ENCODE data around the gene TBX4.
A peak's percentile ranks its signal among the peaks of the same experiment; 100 is the strongest.

TBX4 gene

DNA sequence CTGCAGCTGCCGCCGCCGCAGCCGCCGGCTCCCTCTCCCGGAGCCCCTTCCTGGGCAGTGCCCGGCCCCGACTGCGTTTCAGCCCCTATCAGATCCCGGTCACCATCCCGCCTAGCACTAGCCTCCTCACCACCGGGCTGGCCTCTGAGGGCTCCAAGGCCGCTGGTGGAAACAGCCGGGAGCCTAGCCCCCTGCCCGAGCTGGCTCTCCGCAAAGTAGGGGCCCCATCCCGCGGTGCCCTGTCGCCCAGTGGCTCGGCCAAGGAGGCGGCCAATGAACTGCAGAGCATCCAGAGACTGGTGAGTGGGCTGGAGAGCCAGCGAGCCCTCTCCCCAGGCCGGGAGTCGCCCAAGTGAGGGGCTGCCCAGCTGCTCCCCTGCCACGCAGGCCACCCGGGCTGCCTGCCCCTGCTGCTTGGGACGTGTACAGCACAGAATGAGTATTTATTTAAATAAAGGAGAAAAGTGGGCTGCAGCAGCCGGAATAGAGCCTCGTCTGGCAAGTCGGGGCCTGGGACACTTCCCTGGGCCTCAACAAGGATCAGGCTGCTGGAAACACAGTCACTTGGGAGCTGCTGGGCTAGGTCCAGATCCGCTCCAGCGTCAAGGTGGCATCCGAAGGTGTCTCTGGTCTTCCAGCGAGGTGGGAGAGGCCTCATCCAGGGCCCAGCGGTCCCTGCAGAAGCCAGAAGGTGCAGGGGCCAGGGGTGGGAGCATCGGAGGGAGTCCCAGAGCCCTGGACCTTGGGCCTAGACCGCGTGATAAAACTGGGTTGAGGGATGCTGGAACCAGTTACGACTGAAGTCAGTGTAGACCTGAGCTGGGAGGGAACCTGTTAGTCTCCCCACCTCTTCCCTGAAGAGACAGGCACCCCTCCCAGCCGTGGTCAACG, 43.8 kb upstream of the TBX4 start:
- Histone ChIP-seq H3K4me3 (ENCODE audit: low read length in 2 of 2) (peak overlapping the region in 1 of 2 donors; percentile 74), H3K27ac (ENCODE audit: low read length) (no peak overlapping the region), H3K27me3 (ENCODE audit: control insufficient read depth in 1 of 2, insufficient read depth in 2 of 2, low read length in 2 of 2) (peaks cover 56 to 84% of the 10 kb centered on the region in 2 donors), H3K36me3 (ENCODE audit: control insufficient read depth in 2 of 2, insufficient read depth in 2 of 2, low read length in 2 of 2) (no peaks in the 10 kb centered on the region), H3K9me3 (ENCODE audit: control insufficient read depth in 2 of 2, low read length in 2 of 2) (no peaks in the 10 kb centered on the region), H3K9ac (ENCODE audit: low read length in 2 of 2) (no peak overlapping the region), H3K4me1 (ENCODE audit: control insufficient read depth, insufficient read depth, low read length) (peaks cover 55% of the 10 kb centered on the region)

DNA sequence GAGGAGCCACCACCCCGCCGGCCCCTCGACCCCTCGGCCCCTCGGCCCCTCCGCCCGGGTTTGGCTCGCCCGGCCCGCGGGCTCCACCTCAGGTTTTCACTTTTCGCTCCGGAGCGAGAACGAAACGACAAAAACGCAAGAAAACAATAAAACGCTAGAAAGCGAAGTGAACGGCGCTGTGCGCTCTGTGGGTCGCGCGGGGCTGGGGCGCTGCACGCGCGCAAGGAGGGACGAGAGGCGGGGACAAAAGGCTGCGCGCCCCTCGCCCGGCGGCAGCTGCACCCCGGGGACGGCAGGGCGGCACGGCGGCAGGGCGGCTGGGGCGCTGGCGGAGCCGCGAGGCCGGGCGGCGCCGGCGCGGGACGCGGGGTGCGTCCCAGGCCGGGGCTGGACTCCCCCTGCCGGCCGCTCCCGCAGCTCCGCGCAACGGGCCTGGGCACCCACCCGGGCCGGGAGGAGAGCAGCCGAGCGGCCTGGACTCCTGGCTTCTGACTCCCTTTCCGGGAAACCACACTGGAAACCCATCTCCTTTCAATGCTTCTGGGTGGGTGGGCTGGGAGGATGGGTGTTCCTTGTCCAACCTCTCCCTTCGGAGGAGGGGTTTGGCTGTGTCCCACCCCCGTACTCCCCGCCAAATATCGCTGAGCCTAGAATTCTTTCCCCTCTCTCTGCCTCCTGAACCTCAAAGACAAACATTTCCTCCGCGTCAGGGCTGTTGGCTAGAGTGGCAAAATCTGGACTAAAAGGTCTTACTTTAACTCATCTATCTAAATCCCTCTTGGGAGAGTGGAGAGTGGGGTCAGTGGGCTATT, 42.7 kb upstream of the TBX4 start:
- H3K9ac ChIP-seq (ENCODE audit: low read length in 2 of 2) = no peak overlapping the region
- H3K9me3 ChIP-seq (ENCODE audit: control insufficient read depth in 2 of 2, low read length in 2 of 2) = no peaks in the 10 kb centered on the region
- peaks cover 45 to 76% of the 10 kb centered on the region in 2 donors for H3K27me3 ChIP-seq (ENCODE audit: control insufficient read depth in 1 of 2, insufficient read depth in 2 of 2, low read length in 2 of 2)
- H3K4me3 ChIP-seq (ENCODE audit: low read length in 2 of 2) = peak overlapping the region; percentile 40 to 74
- H3K27ac ChIP-seq (ENCODE audit: low read length) = no peak overlapping the region
- H3K4me1 ChIP-seq (ENCODE audit: control insufficient read depth, insufficient read depth, low read length) = peaks cover 47% of the 10 kb centered on the region
- no peaks in the 10 kb centered on the region for H3K36me3 ChIP-seq (ENCODE audit: control insufficient read depth in 2 of 2, insufficient read depth in 2 of 2, low read length in 2 of 2)

DNA sequence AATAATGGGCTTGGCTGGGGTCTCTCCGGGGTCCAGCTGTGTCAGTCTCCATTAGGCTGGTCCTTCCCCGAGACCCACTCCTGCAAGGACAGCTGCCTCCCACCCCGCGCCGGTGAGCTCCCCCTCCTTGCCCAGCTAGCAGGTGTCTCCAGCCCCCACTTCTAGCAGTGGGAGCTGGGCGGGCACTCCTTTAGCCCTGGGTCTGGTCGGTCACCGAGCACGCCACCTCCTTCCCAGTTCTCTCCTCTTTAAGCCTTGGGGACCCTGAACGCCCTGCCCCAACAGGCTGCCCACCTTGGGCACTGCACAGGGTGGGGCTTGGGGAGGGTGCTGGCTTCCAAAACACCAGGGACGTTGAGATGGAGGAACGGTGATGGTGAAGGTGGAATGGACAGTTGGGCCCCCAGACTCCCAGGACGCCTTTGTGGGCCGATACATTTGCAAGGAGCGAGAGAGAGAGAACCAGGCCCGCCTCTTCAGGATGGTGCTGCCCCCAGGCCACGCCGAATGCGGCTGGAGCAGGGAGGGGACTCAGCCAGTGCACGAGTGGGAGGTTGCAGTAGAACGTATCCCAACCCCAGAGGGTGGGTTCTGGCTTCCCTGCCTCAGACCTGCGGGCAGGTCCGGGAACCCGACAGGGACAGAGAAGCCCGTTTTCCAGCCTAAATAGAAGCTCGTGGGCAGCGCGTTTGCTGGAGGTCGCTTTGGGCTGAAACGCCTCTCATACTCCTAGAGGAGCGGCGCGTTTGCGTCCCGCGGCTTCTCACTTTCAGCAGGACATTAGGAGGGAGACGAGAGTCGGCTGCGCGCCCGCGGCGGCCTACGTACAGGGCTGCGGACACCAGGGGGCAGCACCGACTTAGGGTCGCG, 41.8 kb upstream of the TBX4 start:
- Histone ChIP-seq H3K9me3 (ENCODE audit: control insufficient read depth in 2 of 2, low read length in 2 of 2) (no peaks in the 10 kb centered on the region), H3K4me1 (ENCODE audit: control insufficient read depth, insufficient read depth, low read length) (peaks cover 38% of the 10 kb centered on the region), H3K36me3 (ENCODE audit: control insufficient read depth in 2 of 2, insufficient read depth in 2 of 2, low read length in 2 of 2) (no peaks in the 10 kb centered on the region), H3K27ac (ENCODE audit: low read length) (no peak overlapping the region), H3K4me3 (ENCODE audit: low read length in 2 of 2) (peak overlapping the region in 1 of 2 donors; percentile 74), H3K9ac (ENCODE audit: low read length in 2 of 2) (no peak overlapping the region), H3K27me3 (ENCODE audit: control insufficient read depth in 1 of 2, insufficient read depth in 2 of 2, low read length in 2 of 2) (peaks cover 40 to 67% of the 10 kb centered on the region in 2 donors)

DNA sequence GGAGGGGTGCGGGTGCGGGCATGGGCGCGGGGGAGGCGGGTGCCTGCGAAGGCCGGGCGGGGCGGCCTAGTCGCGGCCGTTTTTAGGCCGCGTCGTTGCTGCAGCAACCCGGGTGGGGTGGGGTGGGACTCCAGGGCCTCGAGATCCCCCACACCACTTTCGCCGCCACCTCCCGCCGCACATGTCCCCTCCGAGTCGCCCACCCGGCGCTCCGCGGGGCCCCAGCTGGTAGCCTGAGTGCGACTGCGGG, 41.3 kb upstream of the TBX4 start:
- H3K36me3 ChIP-seq (ENCODE audit: control insufficient read depth in 2 of 2, insufficient read depth in 2 of 2, low read length in 2 of 2) = no peaks in the 10 kb centered on the region
- no peak overlapping the region for H3K27ac ChIP-seq (ENCODE audit: low read length)
- H3K9me3 ChIP-seq (ENCODE audit: control insufficient read depth in 2 of 2, low read length in 2 of 2) = no peaks in the 10 kb centered on the region
- peaks cover 37% of the 10 kb centered on the region for H3K4me1 ChIP-seq (ENCODE audit: control insufficient read depth, insufficient read depth, low read length)
- H3K27me3 ChIP-seq (ENCODE audit: control insufficient read depth in 1 of 2, insufficient read depth in 2 of 2, low read length in 2 of 2) = peaks cover 37 to 61% of the 10 kb centered on the region in 2 donors
- no peak overlapping the region for H3K9ac ChIP-seq (ENCODE audit: low read length in 2 of 2)
- H3K4me3 ChIP-seq (ENCODE audit: low read length in 2 of 2) = peak overlapping the region in 1 of 2 donors; percentile 76

DNA sequence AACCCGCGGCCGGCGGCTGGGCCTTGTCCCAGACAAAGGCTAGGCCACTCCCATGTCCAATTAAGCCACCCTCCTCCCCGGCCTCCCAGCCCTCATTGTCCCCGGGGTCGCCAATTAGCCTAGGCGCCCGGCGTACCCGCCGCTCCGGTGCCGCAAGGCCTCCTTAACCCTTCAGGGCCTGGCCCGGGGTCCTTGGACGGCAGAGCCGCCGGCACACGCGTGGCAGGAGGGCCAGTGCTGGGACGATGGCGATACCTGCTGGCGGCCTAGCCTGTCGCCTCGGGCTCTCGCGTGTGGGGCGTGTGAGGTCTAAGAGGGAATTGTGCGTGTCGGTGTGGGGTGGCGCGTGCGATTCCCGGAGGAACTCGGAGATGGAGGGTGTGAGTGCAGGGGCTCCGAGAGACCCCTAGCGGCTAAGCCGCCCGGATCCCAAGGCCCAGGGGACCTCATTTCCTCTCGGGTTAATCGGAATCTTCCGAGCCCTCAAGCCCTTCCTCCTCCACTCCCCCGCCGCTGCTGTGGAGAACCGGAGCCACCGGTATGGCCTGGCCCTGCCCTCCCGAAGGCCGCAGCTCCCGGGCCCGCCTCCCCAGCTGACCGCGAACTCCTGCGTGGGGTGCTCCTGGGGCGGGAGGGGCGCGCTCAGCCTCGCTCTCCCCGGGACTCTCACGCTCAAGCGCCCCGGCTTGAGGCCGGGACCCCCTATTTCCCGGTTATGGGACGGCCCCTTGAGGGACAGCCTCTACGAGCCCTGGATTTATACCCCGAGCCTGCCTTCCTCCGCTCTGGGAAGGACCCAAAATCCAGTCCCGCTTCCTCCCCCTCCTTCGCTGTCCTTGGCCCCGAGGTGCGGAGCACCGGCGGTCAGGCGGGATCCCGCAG, 40.7 kb upstream of the TBX4 start:
- Histone ChIP-seq H3K9me3 (ENCODE audit: control insufficient read depth in 2 of 2, low read length in 2 of 2) (no peaks in the 10 kb centered on the region), H3K27me3 (ENCODE audit: control insufficient read depth in 1 of 2, insufficient read depth in 2 of 2, low read length in 2 of 2) (peaks cover 34 to 56% of the 10 kb centered on the region in 2 donors), H3K4me1 (ENCODE audit: control insufficient read depth, insufficient read depth, low read length) (peaks cover 38% of the 10 kb centered on the region), H3K9ac (ENCODE audit: low read length in 2 of 2) (peak overlapping the region; percentile 36 to 57), H3K4me3 (ENCODE audit: low read length in 2 of 2) (peak overlapping the region; percentile 41 to 76), H3K36me3 (ENCODE audit: control insufficient read depth in 2 of 2, insufficient read depth in 2 of 2, low read length in 2 of 2) (no peaks in the 10 kb centered on the region), H3K27ac (ENCODE audit: low read length) (no peak overlapping the region)

DNA sequence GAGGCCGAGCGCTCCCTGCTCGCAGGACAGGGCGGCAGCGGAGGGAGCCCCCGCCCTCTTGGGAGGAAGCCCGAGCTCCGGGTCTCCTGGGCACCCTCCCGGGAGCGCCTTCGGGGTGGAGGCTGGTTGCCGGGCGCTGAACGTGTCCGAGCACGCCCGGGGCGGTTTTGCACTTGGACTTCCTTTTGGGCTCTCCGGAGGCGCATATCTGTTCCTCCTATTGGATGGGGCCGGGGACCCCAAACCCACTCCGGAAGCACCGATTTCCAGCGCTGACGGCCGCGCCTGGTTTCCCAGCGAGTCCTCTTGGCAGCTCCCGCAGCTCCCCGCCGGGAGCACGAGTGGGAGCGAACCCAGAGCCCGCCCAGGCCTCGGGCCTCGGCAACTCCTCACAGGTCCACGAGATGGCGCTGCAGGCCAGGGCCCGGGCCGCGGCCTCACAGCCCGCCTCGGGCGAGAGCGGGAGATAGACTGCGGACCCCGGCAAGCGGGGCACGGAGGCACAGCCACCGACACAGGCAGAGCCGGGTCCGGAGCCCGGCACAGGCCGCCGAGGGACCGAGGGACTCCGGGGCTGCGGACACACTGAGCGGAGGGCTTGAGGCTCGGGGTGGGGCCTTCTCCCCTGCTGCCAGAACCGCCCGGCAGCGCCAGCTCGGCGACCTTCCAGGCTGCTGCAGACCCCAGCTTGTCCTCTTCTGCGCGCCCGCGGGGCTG, 39.9 kb upstream of the TBX4 start:
- no peak overlapping the region for H3K27ac ChIP-seq (ENCODE audit: low read length)
- H3K9ac ChIP-seq (ENCODE audit: low read length in 2 of 2) = peak overlapping the region; percentile 57 to 69
- H3K4me3 ChIP-seq (ENCODE audit: low read length in 2 of 2) = peak overlapping the region; percentile 41 to 76
- H3K4me1 ChIP-seq (ENCODE audit: control insufficient read depth, insufficient read depth, low read length) = peaks cover 46% of the 10 kb centered on the region
- H3K27me3 ChIP-seq (ENCODE audit: control insufficient read depth in 1 of 2, insufficient read depth in 2 of 2, low read length in 2 of 2) = peaks cover 29 to 57% of the 10 kb centered on the region in 2 donors
- H3K36me3 ChIP-seq (ENCODE audit: control insufficient read depth in 2 of 2, insufficient read depth in 2 of 2, low read length in 2 of 2) = no peaks in the 10 kb centered on the region
- no peaks in the 10 kb centered on the region for H3K9me3 ChIP-seq (ENCODE audit: control insufficient read depth in 2 of 2, low read length in 2 of 2)

DNA sequence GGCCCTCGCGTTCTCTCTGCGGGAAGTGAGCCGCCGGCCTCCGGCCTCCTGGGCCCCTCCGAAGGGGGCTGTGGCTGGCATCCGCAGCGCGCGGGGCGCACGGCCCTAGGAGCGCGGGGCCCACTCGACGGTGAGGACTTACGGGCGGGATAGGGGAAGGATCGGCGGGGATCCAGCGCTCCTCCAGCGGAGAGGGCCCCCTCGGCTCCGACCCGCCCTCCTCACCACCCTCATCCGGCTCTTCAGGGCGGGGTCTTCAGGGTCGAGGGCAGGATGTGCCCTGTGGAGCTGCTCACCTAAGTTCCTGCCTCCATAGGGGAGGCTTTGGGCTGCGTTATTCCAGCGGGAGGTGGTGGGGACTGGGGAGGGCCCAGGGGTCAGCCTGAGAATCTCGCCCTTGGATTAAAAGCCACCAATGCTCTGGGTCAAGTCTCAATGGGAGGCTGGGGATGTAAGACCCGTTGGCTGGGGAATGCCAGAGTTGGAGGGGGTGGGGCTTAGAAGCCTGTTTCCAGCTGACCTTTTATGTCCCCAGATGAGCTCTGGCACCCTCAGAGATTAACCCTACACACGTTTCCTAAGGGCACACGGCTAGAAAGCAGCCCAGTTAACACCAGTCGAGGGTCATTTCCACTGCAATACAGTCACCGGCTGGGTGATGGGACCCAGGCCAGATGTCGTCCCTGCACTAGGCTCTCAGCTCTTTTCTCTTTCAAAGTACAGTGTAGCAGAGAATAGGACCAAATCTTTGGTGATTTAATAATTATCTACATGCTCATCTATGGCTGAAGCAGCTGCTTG, 39.2 kb upstream of the TBX4 start:
- H3K4me1 ChIP-seq (ENCODE audit: control insufficient read depth, insufficient read depth, low read length) = peaks cover 47% of the 10 kb centered on the region
- H3K4me3 ChIP-seq (ENCODE audit: low read length in 2 of 2) = peak overlapping the region; percentile 41 to 76
- no peaks in the 10 kb centered on the region for H3K36me3 ChIP-seq (ENCODE audit: control insufficient read depth in 2 of 2, insufficient read depth in 2 of 2, low read length in 2 of 2)
- no peak overlapping the region for H3K27ac ChIP-seq (ENCODE audit: low read length)
- H3K9ac ChIP-seq (ENCODE audit: low read length in 2 of 2) = peak overlapping the region; percentile 57 to 69
- H3K27me3 ChIP-seq (ENCODE audit: control insufficient read depth in 1 of 2, insufficient read depth in 2 of 2, low read length in 2 of 2) = peaks cover 23 to 52% of the 10 kb centered on the region in 2 donors
- no peaks in the 10 kb centered on the region for H3K9me3 ChIP-seq (ENCODE audit: control insufficient read depth in 2 of 2, low read length in 2 of 2)

DNA sequence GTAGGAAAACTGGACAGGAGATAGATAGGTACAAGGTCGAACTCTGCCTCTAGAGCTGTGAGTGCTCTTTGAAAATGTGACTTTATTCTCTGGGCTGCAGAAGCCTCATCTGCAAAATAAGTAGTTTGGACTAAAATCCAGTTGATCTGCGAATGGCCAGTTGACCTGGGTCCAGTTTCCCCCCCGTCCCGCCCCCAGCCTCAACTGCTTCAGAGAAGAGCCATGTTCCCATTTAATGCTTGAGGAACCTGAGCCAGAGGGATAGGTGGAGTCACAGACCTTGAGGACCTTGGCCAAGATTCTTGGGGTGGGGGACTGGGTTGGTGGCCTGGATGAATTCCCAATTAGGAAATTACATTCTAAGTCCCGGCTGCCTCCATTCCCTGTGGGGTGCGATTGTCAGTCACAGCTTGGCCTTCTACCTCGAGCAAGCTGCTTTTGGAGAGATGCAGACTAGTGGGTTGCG, 38.5 kb upstream of the TBX4 start:
- no peak overlapping the region for H3K9ac ChIP-seq (ENCODE audit: low read length in 2 of 2)
- H3K36me3 ChIP-seq (ENCODE audit: control insufficient read depth in 2 of 2, insufficient read depth in 2 of 2, low read length in 2 of 2) = no peaks in the 10 kb centered on the region
- peaks cover 47% of the 10 kb centered on the region for H3K4me1 ChIP-seq (ENCODE audit: control insufficient read depth, insufficient read depth, low read length)
- peaks cover 17 to 46% of the 10 kb centered on the region in 2 donors for H3K27me3 ChIP-seq (ENCODE audit: control insufficient read depth in 1 of 2, insufficient read depth in 2 of 2, low read length in 2 of 2)
- peak overlapping the region in 1 of 2 donors; percentile 76 for H3K4me3 ChIP-seq (ENCODE audit: low read length in 2 of 2)
- no peaks in the 10 kb centered on the region for H3K9me3 ChIP-seq (ENCODE audit: control insufficient read depth in 2 of 2, low read length in 2 of 2)
- H3K27ac ChIP-seq (ENCODE audit: low read length) = no peak overlapping the region
